GM12865 (cell line): Measurements from ENCODE around the gene BRMS1L.

ENCODE experiments used
- DNase-seq: peaks from one replicate; pipeline ENCODE4 v3.0.0; 2010; ENCODE audit warnings: low read depth
- H3K4me3 ChIP-seq: 2 replicates; pipeline ENCODE4 v1.5.1; 2011; ENCODE audit warnings: mild to moderate bottlenecking, low read depth, low read length, control low read depth
- TF ChIP-seq, protein P1 (sequence below): IDR thresholded peaks from 2 replicates; pipeline ENCODE4 v1.5.1; 2011; ENCODE audit warnings: low read length, control low read depth, low read depth, inconsistent platforms; ENCODE audit not compliant: insufficient read depth; ENCODE audit errors: missing control alignments

BRMS1L gene

DNA sequence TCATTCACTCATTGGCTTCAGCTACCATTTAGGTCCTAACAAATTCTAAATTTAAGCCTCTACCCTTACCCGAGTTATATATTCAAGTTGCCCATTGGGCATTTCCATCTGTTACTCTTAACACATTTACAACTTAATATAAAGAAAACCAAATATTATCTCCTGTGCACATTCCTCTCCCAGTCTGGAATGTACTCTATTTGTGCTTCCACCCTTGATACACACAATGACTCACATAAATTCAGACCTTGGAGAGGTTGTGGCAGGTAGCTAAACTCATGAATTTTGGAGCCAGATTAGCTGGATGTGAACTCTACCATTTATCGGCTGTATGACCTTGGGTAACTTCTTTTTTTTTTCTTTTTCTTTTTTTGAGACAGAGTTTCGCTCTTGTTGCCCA, 51.1 kb downstream of the BRMS1L start:
- TF ChIP-seq, protein P1, sequence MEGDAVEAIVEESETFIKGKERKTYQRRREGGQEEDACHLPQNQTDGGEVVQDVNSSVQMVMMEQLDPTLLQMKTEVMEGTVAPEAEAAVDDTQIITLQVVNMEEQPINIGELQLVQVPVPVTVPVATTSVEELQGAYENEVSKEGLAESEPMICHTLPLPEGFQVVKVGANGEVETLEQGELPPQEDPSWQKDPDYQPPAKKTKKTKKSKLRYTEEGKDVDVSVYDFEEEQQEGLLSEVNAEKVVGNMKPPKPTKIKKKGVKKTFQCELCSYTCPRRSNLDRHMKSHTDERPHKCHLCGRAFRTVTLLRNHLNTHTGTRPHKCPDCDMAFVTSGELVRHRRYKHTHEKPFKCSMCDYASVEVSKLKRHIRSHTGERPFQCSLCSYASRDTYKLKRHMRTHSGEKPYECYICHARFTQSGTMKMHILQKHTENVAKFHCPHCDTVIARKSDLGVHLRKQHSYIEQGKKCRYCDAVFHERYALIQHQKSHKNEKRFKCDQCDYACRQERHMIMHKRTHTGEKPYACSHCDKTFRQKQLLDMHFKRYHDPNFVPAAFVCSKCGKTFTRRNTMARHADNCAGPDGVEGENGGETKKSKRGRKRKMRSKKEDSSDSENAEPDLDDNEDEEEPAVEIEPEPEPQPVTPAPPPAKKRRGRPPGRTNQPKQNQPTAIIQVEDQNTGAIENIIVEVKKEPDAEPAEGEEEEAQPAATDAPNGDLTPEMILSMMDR: no peak
- no peak overlapping the region for H3K4me3 ChIP-seq
- no peak for DNase-seq

DNA sequence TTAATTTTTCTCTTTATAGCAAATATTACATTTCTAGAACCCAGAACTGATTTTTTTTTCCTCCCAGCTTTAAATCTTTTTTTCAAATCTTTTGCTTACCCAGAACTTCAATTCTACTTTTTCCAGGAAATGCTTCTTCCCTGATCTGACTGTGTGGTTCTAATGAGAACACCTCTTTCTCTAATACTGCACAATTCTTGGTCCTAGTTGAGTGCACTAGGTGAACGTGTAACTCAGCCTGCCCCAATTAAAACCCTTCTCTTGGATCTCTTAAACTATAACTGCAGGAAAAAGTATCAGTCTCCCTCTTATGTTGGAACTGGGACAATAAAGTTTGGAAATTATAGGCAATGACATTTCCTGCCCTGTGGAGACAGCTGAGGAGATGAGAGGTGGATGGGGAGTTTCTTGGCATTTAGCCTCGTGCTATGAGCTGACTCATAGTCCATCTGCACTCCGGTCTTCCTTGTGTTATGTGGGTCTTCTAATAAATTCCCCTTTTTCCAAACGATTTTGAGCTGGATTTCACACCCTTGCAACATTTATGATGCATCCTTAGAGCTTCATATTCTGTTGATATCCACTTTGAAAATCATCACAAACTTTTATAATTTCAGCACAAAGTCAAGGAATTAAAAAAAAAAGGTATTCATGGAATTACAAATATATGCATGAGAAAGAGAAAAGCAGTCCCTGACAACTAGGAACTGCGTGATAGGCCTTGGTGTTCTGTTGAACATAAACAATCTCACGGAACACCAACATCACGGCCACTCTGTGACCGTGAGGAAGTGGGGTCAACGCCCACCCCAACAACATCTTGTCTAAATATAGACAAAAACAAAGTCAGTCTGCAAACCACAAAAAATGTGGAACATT, 52.4 kb downstream of the BRMS1L start:
- TF ChIP-seq, protein P1: no peak
- no peak for DNase-seq
- H3K4me3 ChIP-seq: no peak overlapping the region

DNA sequence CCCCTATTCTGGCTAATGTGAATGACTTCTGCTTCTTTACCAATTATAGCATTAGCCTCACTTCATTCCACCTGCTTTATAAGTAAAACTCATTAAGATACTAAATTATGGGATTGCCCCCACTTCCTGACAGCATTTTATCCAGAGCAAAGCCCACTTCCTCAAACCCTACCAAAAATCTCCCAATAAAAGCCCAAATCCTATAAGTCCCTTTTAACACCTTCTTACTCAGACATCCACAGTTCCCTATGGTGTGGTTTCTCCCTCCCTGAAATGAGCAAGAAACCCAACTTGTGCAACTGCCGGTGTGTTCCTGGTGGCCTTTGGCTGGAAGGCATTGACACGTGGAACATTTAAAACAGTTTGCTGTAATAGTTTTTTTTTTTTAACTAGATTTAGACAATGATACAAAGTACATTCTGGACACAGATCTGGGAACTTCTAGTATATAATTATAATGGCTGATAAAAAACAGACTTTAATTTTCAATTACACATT, 53.1 kb downstream of the BRMS1L start:
- TF ChIP-seq, protein P1: no peak
- no peak for DNase-seq
- no peak overlapping the region for H3K4me3 ChIP-seq

DNA sequence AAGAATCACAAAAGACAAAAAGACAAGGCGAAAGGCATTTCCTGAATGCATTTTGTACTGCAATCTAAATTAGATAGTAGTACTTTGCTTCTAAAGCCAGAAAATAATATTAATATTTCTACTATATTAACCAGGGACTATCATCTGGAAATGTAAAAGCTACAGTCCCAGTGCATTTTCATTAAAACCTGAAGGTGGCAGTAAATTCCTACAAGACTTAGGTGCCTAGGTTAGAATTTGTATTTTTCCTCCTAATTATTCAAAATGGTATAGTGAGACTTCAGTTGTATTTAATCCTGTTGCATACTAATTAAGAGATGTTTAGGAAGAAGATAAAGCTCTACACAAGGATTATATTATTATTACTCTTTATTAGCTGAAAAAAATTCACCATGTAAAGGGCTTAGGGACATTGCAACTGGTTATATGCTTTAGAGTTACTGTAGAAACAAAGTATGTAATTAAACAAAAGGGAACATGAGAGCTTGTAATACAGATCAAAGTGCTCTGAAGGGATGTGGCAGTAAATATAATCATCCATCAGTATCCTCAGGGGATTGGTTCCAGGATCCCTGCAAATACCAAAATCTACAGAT, 53.6 kb downstream of the BRMS1L start:
- DNase-seq: peak; percentile 29
- TF ChIP-seq, protein P1: peak; percentile 40
- H3K4me3 ChIP-seq: no peak overlapping the region

DNA sequence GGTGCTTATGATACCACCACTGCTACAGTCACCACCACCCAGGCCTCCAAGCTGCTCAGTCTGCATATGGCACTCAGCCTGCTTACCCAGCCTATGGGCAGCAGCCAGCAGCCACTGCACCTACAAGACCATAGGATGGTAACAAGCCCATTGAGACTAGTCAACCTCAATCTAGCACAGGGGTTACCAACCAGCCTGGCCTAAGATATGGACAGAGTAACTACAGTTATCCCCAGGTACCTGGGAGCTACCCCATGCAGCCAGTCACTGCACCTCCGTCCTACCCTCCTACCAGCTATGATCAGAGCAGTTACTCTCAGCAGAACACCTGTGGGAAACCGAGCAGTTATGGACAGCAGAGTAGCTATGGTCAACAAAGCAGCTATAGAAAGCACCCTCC, 55.1 kb downstream of the BRMS1L start:
- no peak overlapping the region for H3K4me3 ChIP-seq
- no peak for DNase-seq
- TF ChIP-seq, protein P1: no peak

DNA sequence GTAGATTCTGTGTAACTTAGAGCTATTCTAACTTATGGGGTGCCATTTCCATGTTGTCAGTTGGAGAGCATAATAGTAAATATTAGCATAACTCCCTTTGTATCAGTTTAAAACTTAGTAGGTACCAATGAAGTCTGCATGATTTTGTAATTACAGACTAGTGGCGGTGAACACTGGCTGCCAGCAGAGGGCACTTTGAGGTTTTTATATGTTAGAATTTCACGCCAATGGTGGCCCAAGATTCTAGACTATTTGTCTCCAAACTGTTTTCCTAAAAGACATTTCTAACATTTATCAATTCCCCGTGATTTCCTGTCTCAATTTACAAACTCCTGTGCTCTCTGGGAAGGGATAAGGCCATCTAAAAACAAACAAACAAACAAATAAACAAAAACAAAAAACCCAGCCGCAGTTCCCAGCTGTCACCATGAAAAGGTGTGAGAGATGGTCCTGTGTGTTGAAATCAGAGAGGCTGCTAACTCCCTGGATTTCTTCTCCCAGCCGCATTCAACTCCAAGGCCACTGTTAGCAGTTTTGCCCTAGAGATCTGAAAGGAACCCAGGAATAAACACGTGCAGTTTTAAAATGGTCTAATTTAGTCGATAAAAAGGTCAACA, 57.6 kb downstream of the BRMS1L start:
- TF ChIP-seq, protein P1: peak; percentile 60
- peak; percentile 56 for DNase-seq
- no peak overlapping the region for H3K4me3 ChIP-seq
